Progenitor cell of endocrine pancreas (in vitro differentiated cells): ENCODE data around the gene RREB1. TPM values are rescaled to one million over a fixed set of nuclear protein-coding genes. Genes with fewer than 3 reads are reported as not detected.
A peak's percentile ranks its signal among the peaks of the same experiment; 100 is the strongest.

Experiments used
- DNase-seq: peaks from one replicate; pipeline ENCODE4 v3.0.0; 2021; ENCODE audit warnings: low spot score; ENCODE audit not compliant: unreplicated experiment
- H3K27ac Mint-ChIP-seq: 2 replicates; pipeline ENCODE4 v1.8.0; 2021; ENCODE audit warnings: mild to moderate bottlenecking, moderate library complexity, mixed read lengths
- H3K27me3 Mint-ChIP-seq: 2 replicates; pipeline ENCODE4 v1.8.0; 2021; ENCODE audit warnings: mixed read lengths
- H3K36me3 Mint-ChIP-seq: 2 replicates; pipeline ENCODE4 v1.8.0; 2022; ENCODE audit warnings: mixed read lengths; ENCODE audit not compliant: insufficient read depth
- H3K4me1 Mint-ChIP-seq: 2 replicates; pipeline ENCODE4 v1.8.0; 2021; ENCODE audit warnings: low read depth, mixed read lengths
- H3K4me3 Mint-ChIP-seq: 2 replicates; pipeline ENCODE4 v1.8.0; 2021; ENCODE audit warnings: low read depth, mild to moderate bottlenecking, moderate library complexity, mixed read lengths
- H3K9me3 Mint-ChIP-seq: 2 replicates; pipeline ENCODE4 v1.8.0; 2021; ENCODE audit warnings: low read depth, mixed read lengths
- total RNA-seq: library from RNA; stranded (reverse); gene quantifications from 2 replicates; pipeline ENCODE4 v1.2.1, GENCODE V29; 2021
- TF ChIP-seq, protein P1 (sequence below): fragments of 200-600 bp; sonication (generic); IDR thresholded peaks from one replicate; pipeline ENCODE4 v1.5.0; 2021; ENCODE audit warnings: antibody characterized with exemption, mild to moderate bottlenecking; ENCODE audit not compliant: unreplicated experiment

Gene RREB1
- total RNA-seq, 1 donor from 2014 or later = 71.7 TPM

DNA sequence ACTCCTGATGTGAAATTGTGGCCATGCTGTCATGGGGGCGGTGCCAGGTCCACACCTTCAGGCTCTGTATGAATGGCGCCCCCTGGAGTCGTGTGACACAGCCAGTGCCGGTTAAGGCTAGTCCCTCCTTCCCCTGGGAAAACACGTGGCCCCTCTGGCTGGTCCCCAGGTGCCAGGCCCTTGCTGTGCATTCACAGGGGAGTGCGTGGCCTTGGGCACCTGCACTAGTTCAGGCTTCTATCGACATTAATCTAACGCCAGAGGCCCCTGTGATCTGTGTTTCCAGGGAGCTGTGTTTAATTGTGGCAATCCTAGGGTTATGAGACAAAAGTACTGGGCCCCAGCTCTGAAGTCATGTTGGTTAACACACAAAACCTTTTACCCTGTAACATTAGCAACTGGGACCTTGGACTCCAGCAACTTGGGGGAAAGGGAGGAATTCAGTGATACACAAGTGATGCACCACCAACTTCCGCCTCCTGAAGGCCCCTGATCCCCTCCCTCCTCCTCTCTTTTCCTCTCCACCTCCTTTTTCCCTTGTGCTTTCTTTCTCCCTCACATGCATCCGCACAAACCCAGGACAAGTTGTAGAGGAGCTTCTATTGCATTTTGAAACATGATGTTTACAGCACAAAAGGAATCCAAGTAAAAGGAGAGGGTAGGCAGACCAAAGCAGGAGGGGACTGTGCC is 131.3 kb downstream of the RREB1 start:
- H3K4me3 Mint-ChIP-seq = no peak overlapping the region
- H3K9me3 Mint-ChIP-seq = no peaks in the 10 kb centered on the region
- DNase-seq = peak; percentile 67
- H3K27ac Mint-ChIP-seq = peak overlapping the region; percentile 68
- H3K27me3 Mint-ChIP-seq = no peaks in the 10 kb centered on the region
- peaks cover 63% of the 10 kb centered on the region for H3K4me1 Mint-ChIP-seq
- TF ChIP-seq, protein P1, sequence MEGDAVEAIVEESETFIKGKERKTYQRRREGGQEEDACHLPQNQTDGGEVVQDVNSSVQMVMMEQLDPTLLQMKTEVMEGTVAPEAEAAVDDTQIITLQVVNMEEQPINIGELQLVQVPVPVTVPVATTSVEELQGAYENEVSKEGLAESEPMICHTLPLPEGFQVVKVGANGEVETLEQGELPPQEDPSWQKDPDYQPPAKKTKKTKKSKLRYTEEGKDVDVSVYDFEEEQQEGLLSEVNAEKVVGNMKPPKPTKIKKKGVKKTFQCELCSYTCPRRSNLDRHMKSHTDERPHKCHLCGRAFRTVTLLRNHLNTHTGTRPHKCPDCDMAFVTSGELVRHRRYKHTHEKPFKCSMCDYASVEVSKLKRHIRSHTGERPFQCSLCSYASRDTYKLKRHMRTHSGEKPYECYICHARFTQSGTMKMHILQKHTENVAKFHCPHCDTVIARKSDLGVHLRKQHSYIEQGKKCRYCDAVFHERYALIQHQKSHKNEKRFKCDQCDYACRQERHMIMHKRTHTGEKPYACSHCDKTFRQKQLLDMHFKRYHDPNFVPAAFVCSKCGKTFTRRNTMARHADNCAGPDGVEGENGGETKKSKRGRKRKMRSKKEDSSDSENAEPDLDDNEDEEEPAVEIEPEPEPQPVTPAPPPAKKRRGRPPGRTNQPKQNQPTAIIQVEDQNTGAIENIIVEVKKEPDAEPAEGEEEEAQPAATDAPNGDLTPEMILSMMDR = peak; percentile 76
- peaks cover 13% of the 10 kb centered on the region for H3K36me3 Mint-ChIP-seq

DNA sequence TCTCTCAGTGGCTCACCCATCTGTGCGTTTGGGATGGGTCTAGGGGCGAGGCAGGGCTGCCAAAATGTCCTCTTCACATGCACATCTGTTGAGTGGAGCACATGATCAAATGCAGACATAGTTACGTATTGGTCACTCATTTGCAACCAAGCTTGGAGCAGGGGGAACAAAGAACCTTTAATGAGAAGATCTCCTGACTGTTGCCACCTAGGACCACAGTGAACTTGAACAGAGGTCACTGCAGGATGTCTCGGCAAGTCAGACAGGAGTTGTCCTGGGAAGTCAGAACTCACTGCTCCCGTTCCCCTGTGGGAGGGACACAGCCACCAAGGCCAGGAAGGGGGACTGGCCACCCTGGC is 131.8 kb downstream of the RREB1 start:
- peaks cover 62% of the 10 kb centered on the region for H3K4me1 Mint-ChIP-seq

DNA sequence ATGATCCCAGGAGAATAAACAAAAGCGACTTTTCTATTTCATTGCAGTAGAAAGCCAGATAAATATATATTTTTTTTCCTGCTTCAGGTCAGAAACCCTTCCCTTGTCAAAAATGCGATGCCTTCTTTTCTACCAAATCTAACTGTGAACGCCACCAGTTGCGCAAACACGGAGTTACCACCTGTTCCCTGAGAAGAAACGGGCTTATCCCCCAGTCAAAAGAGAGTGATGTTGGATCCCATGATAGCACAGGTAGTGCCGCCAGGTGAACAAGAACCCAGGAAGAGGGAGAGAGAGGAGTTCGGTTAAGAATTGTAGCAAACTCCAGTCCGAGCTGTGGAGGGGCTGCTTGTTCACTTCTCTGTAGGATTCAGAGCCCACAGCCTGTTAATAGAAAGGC is 132.6 kb downstream of the RREB1 start:
- Mint-ChIP-seq H3K36me3 (peaks cover 12% of the 10 kb centered on the region), H3K27ac (no peak overlapping the region), H3K4me1 (peaks cover 56% of the 10 kb centered on the region), H3K4me3 (no peak overlapping the region), H3K9me3 (no peaks in the 10 kb centered on the region), H3K27me3 (no peaks in the 10 kb centered on the region)
- TF ChIP-seq, protein P1 = no peak
- DNase-seq = no peak

More for the DNA sequence above, 131.8 kb downstream of the RREB1 start:
- H3K27ac Mint-ChIP-seq = no peak overlapping the region
- H3K27me3 Mint-ChIP-seq = no peaks in the 10 kb centered on the region
- DNase-seq = no peak
- TF ChIP-seq, protein P1 = no peak
- H3K9me3 Mint-ChIP-seq = no peaks in the 10 kb centered on the region
- no peak overlapping the region for H3K4me3 Mint-ChIP-seq
- H3K36me3 Mint-ChIP-seq = peaks cover 13% of the 10 kb centered on the region

DNA sequence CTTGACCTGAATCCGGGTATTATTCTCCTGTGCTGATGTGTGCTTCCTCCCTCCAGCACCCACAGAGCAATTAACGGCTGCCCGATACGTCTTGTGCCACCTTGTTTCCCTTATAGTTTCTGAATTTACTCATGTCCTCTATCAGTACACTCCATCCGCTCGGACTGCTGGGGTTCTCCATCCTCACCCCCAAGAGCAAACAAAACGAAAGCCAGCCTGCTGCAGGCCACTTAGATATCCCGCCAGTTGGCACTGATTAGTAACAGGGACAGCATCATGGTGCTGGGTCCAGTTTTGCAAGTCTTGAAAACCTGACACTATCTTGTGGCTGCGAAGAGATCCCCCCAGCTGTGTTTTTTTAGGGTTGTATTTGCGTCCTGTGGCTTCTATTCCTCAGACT is 133.4 kb downstream of the RREB1 start:
- TF ChIP-seq, protein P1 = no peak
- no peaks in the 10 kb centered on the region for H3K27me3 Mint-ChIP-seq
- peak overlapping the region; percentile 70 for H3K27ac Mint-ChIP-seq
- H3K9me3 Mint-ChIP-seq = no peaks in the 10 kb centered on the region
- H3K4me3 Mint-ChIP-seq = no peak overlapping the region
- H3K36me3 Mint-ChIP-seq = peaks cover 10% of the 10 kb centered on the region
- peaks cover 48% of the 10 kb centered on the region for H3K4me1 Mint-ChIP-seq
- no peak for DNase-seq

DNA sequence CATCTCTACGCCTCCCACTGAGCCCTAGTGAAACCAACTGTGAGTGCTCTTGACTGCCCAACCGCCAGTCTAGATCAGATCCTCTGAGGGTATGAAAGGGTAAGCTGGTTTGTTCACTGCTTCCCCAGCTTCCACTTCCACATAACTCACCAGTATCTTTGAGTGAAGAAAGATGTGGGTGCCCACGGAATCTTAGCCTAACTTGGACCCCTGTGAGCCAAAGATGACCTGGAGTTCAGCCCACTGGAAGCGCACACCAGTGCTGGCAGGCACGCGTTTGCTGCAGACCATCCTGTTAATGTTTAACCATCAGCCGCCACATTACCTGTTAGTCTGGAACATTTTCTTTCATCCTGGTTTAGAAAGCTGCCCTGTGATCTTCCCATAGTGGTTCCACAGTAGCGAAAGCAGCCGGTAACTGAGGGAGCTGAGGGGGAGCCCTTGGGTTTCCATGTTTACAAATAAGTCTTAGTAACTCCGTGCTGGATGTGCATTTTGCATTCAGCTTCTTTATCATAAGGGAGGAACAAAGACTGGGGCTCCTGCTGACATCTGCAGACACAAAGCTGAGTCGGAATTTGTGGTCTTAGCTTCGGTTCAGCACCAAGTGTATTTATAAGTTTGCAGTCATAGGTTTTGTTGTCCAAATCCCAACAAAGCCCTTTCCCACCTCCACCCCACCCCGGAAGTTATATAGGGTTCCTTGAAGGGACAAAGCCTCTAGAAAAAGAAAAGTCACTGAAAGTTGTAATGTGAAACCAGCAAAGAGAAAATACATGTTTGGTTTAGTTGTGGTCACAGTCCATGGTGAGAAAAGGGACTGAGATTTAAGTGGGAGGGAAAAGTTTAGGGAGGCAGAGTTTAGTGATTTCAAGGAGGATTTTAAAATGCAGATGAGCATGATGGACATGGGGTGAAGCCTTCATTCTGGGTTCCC is 134.2 kb downstream of the RREB1 start:
- Mint-ChIP-seq H3K27ac (peak overlapping the region; percentile 87), H3K4me3 (peak overlapping the region; percentile 41), H3K27me3 (no peaks in the 10 kb centered on the region), H3K36me3 (peaks cover 8% of the 10 kb centered on the region), H3K9me3 (no peaks in the 10 kb centered on the region), H3K4me1 (peaks cover 42% of the 10 kb centered on the region)
- DNase-seq = peak; percentile 42
- TF ChIP-seq, protein P1 = no peak
